ENCODE measurements around the gene TNFRSF25.
A peak's percentile ranks its signal among the peaks of the same experiment; 100 is the strongest.
"Not testable (repeated sequence)": the region's sequence is repeated elsewhere in the genome, so short reads cannot be mapped to it uniquely, and the experiment has no call there.

Gene TNFRSF25

DNA sequence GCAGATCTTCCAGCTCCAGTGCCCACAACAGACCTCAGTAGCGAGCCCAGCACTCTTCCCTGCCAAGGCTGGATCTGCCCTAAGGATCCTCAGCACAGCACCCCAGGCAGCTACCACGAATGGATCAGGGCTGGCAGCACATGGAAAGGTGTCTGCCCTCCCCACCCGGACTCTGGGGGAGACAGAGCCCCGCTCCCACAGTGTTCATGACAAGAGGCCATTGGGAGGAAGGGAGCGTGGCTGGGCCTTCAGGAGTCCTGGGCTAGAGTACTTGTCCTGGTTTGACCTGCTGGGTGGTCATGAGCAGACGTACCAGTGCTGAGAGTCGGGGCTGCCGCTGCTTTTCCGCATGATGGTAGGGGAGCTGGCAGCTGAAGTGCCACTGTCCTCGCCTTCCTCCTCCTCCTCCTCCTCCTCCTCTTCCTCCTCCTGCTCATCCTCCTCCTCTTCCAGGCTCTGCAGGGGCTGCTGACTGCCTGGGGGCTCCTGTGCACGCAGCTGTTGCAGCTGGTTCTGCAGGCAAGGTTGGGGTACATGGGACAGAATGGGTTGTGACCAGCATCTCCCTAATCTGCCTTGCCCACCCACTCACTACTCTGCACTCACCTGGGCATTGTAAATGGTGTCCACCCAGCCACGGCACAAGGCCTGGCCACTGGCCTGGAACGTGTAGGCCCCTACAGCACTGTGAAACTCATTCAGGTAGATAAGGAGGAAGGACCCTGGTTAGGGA lies 2.9 kb upstream of the TNFRSF25 start:
- no peak for DNase-seq (ENCODE audit: low read depth)

DNA sequence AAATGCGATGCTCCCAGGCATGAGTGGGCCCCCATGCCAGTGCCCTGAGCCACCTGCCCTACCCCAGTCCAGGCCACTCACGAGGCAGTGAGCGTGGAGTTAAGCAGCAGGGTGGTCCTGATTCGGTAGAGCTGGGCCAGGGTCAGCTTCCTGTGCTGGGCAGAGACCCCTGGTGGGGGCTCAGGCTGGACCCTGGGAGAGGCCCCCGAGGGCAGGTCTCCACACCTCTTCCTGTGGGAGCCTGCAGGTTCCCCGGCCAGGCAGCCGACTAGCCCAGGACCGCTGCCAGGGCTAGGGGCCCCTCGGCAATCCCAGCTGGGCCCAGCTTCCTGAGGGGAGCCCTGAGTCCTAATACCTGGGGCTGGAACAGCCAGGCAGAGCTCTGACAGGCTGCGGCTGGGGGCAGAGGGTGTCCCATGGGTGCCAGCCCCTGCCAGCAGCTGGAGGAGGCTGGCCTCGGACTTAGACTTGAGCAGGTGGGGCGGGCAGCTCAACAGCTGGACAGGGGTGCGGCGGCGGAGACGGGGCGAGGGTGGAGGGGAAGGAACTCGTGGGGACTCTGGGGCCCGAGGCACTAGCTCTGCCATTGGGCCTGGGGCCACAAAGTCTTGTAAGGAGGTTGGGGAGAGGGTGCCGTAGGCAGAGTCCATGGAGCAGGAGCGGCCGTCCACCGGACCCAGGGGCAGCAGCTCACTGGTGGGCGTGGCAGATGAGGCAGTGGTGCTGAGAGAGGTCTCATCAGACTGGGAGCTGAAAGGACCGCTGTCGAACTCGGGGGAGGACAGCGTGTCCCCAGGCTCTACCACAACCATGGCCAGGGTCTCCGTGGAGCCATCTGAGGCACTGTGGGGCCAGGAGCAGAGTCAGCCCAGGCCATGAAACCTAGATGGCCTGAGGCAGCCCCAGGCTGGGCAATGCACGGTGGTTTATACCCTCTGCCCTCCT lies 2.0 kb upstream of the TNFRSF25 start:
- no peak for DNase-seq (ENCODE audit: low read depth)

DNA sequence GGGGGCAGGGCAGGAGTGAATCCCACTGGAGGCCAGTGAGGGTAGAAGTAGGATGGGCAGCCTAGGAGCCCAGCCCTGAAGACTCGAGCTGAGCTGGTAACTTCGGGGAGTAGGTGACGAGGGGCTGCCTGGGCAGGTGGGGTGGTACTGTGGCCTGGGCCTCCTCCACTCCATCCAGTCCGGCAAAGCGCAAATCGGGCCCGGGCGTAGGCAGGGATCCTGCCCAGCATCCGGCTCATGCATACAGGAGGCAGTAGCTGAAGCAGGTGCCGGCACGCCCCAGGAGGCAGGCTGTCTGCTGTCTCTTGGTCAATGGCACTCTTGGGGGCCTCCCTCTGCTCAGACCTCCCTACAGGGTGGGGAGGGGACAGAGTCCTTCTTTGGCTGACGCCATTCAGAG lies 1.3 kb upstream of the TNFRSF25 start:
- no peak for DNase-seq (ENCODE audit: low read depth)

DNA sequence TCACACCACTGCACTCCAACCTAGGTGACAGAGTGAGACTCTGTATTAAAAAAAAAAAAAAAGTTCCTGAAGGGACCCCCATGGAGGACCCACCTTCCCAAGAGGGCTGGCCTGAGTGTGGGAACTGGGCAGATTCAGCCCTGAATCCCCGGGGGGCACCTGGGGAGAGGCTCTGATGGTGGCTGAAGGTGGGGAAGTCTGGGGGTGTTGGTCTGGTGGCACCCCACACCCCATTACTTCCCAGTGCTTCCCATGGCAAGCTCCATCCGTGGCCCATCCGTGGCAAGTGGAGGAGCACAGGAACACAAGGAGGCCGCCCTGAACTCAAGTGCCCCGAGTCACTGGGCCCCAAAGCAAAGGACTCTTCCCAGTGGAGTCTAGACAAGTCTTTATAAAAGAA lies 778 bp upstream of the TNFRSF25 start:
- DNase-seq (ENCODE audit: low read depth) = no peak

DNA sequence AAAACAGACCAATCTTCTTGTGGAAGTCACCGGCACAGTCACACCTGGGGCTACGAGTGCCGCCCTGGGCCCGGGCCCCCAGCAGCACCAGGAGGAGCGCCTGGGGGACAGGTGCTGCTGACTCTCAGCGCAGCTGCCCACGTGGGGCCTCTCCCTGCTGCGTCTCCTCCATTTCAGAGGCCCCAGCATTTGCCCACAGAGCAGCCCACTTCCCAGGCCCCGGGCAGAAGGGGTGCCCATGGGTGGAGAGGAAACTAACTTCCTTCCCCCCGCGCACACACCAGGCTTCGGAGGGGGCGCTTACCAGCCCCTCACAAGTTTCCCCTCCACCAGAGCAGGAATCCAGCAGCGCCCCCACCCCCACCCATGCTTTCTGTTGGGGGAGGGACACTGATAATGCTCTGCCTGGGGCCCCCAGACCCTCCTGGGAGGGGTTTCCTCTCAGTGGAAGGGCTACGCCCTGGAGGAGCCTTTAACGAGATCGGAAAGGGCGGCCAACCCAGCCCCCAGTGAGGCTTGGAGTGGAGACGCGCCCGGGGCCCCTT lies 440 bp downstream of the TNFRSF25 start:
- no peak for DNase-seq (ENCODE audit: low read depth)

DNA sequence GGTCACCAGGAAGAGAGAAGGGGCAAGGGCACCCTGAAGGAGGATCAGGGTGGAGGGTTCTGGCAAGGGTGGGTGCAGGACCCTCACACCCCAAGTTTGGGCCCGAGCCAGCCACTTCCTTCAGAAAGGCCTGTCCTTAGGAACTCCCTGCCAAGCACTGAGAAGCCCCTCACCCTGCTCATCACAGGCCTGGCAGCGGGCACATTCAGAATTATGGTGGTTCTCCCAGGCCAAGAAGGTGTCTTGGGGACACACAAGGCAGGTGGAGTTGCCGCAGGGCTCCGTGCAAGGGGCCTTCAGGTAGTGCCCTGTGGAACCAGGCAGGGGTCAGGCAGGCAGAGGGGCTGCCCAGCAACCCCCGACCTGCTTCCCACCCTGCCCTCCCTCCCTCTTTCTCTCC lies 1.1 kb downstream of the TNFRSF25 start:
- no peak for DNase-seq (ENCODE audit: low read depth)

DNA sequence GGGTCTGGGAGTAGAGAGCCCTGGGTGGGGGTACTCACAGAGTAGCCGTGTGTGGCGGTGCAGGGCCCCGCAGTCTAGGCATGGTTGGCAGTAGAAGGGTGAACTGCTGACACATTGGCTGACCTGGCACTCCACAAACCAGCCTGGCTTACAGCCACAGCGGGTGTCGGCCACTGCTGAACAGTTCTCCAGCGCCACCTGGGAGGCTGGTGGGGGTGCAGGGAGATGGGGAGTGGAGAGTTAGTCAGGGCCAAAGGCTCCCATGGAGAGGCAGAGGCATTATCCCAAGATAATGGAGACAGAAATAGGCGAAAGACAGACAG lies 1.5 kb downstream of the TNFRSF25 start:
- DNase-seq (ENCODE audit: low read depth) = no peak

DNA sequence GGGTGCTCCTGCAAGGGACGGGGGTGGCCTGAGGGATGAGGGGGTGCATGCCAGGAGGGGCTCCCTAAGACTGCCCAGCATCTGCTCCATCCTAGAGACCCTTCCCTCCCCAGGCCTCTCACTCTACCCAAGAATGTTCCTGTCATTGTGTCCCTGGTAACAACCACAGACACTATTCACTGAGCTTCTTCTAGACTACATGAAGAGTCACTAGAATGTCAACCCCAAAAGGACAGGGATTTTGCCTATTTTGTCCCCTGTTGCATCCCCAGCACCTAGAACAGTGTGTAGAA lies 2.9 kb downstream of the TNFRSF25 start:
- no peak for DNase-seq (ENCODE audit: low read depth)

DNA sequence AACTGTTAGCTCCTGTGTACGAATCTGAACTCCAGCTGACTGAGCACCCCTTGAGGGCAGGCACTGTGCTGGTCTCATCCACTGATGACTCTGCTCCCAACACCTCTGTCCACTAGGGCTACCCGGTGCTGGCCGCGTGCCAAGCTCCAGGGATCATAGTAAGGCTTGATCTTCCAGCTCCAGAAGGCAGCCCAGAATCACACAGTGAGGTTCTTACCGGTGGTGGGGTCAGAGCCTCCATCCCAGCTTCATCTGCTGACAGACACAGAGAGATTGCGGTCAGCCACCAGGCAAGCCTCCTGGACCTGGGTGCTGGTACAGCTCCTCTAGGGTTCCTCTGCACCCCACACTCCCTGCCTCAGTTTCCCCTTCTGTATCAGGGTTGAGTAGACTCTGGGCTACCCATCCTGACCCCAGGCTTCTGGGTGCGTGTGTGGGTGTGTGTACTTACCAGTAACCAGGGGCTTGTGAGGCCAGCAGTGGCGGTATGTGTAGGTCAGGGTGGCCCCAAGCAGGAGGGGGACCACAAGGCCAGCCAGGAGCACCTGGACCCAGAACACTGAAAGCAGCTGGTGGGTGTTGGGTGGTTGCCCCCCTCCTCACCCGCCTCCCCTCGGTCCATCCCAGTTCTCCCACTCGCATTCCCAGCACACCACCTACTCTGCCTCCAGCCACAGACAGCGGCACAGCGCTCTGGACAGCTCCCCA lies 3.4 kb downstream of the TNFRSF25 start:
- DNase-seq (ENCODE audit: low read depth) = no peak

DNA sequence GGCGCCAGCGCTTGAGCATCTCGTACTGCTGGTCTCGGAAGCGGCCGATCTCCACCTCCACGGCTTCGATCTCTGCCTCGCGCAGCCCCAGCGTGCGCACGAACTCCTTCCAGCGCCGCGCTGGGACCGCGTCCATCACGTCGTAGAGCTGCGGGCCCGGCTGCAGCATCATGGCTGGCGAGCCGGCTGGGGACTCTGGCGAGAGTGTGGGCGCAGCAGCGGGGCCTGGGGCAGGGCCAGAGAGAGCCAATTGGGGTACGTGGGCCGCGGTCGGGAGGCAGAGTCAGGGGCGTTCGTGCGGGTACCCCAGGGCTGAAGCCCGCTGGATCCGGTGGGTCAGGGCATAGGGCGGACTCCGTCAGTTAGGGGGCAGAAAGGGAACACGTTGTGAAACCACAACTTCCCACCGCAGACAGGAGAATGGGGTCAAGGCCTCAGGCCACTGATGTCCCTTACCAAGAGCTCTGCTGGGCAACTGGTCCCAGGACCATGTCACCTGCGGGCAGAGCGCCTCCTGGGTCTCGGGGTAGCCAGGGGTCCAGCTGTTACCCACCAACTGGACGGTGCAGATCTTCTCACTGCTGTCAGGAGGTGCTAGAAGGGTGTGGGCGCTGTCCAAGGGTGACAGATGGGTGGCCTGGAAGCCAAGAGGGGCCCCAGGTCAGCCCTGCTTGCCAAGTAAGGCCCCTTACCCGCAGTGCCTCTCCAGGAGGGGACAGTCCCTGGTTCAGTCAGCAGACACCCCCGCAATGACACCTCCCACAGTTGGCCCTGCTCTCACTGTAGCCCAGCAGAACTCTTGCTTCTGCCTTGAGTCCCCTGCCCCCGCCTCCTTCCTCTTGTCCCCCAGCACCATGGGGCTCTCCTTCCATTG lies 4.2 kb downstream of the TNFRSF25 start:
- no peak for DNase-seq (ENCODE audit: low read depth)

DNA sequence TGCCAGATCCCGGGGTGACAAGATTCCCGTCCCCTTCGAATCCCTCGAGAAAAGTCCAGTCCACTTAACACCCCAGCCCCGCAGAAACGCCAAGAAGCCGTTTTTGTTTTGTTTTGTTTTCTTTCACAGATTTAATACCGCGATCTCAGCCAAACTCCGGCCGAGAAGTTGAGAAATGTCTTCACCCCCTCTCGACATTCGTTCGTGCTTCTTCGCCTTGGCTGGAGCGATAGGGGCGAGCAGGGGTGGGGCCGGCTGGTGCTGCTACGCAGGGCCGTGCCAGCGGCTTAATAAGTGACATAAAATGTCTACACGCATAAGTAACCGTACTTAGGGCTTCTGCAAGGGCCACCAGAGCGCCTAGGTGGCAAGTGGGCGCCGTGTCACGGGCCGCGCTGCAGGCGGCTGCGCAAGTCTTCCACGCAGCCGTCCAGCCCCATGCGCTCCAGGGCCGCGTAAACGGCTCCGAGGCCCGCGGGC lies 4.9 kb downstream of the TNFRSF25 start:
- DNase-seq (ENCODE audit: low read depth) = no peak

DNA sequence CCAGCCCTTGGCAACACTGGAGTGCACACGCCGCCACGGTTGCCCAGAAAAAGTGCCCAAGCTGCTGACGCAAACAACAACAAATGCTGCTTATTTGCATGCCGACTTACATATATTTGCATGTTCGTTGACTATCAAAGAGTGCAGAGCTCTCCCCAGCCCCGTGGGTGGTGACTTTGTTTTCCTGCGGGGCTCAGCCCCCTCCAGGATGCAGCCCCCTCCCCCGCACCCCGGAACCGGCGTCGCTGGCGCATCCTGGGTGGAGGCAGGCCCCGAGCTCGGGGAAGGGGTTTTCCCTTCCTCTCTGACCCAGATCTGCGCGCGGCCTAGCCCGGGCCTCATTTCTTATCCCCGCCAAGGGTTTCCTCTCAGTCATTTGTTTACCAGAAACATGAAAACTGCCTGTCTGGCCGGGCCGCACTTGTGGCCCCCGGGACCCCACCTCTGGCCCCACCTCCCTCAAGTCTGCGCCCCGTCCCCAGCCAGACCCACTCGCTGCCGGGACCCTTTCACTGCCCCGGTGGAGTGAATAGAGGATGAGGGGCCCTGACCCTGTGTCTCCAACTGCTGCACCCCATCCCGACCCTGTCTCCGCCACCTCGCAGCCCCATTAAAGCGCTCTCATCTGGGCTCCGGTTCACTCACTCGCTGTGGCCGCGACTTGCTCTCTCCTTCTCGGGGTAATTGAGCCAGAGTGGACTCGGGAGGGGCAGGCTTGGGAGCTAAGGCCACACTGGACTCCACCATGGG lies 5.5 kb downstream of the TNFRSF25 start:
- DNase-seq (ENCODE audit: low read depth) = peak; percentile 75

DNA sequence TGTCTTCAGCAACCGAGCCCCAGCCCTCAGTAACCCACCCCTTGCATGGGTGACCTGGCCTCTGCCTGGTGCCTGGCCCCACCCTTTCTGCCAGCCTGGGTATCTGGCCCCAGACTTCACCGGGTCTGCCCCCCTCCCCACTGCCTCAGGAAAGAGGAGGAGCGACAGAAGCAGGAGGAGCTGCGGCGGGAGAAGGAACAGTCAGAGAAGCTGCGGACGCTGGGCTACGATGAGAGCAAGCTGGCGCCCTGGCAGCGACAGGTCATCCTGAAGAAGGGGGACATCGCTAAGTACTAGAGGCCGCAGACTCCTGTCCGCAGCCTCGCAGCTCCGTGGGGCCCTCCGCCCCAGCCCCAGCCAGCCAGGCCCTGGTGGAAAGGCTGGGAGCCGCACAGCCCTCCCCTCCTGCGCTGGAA lies 6.1 kb downstream of the TNFRSF25 start:
- DNase-seq (ENCODE audit: low read depth) = no peak

DNA sequence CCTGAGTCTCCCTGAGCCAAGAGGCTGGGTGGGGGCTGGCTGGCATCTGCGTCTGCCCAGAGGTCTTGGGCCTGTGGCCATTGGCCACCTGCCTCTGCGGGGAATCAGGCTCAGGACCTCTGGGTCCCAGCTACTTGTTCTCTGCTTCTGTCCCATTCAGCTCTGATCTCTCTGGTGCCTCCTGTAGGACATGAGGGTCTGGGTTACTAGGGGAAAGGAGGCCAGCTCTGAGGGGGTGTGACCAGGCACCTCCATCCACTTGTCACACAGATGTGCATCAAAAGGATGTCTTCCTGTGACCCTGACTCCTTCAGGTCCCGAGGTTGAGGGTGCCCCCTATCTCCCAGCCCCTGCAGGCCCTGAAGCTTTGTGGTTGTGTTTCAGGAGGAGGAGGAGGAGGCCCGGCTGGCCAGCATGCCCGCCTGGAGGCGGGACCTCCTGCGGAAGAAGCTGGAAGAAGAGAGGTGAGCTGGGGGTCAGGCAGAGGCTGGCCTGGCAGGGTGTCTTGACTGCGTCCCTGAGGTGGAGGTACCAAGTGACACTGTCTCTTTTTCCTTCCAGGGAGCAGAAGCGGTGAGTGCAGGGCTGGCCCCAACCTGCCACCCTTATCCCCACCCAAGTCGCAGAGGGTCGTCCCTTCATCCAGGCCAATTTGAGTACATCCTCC lies 9.0 kb downstream of the TNFRSF25 start:
- DNase-seq (ENCODE audit: low read depth) = no peak

DNA sequence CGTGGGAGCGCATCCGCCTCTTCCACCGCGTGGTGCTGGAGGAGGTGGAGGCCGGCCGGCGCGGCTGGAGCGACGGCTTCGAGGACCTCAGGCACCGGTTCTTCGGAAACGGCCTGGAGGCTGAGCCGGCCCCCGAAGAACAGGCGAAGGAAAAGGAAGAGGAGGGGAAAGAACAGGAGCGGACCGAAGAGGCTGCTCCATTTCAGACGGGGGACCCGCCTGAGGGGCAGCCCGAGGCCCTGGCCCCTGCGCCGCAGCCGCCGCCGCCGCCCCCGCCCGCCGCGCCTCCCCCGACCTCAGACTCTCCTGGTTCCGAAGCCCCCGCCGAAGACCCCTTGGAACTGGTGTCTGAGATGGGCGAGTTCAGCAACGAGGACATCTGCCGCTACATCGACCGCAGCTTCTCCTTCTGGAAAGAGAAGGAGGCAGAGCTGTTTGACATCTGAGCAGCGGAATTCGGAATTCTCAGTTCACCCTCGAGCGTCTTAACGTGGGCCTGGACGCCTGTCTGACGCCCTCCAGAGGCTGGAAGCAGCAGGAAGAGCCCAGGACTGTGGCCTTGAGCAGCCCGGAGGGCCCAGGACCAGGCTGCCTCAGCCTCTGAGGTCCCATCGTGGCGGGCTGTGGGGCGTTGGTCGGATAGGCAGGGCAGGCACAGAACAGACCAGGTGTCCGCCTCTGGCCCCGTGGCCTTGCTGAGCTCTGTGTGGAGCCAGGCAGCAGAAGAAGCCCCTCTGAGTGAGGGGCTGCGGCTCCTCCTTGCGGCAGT lies 10.0 kb downstream of the TNFRSF25 start:
- DNase-seq (ENCODE audit: low read depth) = not testable (repeated sequence)

DNA sequence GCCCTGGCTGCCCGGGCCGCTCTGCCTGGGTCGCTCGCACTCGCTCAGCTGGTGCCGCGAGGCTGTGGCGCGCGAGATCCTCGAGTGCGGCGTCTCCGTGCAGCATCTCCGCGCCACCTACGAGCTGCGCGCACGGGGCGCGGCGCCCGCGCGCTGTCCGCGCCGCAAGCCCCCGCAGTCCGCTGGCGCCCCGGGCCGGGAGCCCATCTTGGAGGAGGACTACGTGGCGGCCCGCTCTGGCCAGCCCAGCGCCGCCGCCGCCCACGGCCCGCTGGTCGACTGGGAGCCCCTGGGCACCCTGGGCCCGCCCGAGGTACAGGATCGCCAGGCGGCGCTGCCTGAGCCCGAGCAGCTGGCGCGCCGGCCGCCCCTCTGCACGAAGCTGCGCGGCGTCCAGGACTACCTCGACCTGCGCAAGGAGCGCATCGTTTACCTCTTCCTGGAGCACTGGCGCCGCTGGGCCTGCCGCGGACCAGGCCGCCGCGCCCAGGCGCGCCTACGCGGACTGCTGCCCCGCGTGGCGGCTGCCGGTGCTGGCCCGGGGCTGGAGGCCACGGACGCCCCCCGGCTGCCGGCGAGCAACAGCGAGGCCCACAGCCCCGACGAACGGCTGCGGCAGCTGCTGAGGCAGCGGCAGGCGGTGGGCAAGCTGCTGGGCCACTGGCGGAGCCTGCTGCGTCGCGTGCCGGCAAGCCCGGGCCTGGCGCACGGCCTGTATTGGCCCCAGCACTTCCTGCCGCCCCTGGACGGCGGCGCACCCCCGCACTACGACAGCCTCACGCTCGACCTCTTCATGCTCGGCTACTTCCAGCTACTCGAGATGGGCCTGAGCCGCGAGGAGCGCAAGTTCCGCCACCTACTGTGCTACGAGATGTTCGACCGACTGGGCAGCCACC lies 10.9 kb downstream of the TNFRSF25 start:
- no peak for DNase-seq (ENCODE audit: low read depth)

DNA sequence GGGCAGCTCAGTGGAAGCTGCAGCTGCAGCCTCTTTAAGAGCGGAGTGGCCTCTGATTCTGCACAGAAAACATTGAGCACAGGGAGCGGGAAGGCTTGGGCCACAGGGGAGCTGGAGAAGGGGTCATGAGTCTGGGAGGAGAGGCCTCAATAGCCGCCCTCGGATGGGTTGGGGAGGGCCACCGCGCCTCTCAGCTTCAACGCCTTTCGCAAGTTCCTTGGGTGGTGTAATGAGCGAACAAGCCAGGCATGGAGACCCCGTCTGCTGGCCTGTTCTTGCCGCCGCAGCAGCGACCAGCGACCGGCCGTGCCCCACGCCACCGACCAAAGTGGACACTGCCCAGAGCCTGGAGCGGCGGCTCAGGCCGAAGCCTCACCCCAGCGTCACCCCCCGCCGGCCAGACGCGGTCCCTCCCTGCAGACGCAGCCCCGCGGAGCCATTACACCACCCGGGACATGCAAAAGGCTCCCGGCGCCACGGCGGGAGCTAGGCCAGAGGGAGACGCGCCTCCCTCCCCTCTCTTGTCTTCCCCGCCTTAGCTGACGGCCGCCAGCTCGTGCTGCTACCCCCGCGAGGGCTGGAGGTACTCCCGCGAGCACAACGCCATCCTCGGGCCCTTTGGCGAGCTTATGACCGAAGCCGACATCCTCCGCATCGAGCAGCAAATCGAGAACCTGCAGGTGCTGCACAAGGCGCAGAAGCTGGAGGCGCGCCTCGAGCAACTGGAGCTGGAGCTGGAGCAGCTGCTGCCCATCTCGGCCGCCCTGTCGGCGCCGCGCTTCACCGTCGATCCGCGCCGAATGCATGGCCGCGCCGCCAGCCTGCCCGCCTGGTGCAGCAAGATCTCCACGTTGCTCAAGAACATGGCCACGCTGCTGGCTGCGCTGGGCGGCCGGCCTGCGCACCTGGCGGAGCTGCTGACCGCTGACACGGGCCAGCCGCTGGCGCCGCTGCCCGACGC lies 11.8 kb downstream of the TNFRSF25 start:
- DNase-seq (ENCODE audit: low read depth) = not testable (repeated sequence)

Data from activated T-cell treated with anti-CD3 and anti-CD28 coated beads for 24 hours (primary cell).